Spleen (tissue), 11 donors: Measurements from ENCODE around the gene DSCAML1. TPM values are rescaled to one million over a fixed set of nuclear protein-coding genes. Genes with fewer than 3 reads are reported as not detected.

ENCODE experiments used
- DNase-seq: peaks from one replicate; pipeline ENCODE4 v3.0.0-alpha.2; 2020
- H3K27ac ChIP-seq, 8 donors: fragments of 200-600 bp; sonication (generic) in 7 of 8; 1 replicate in 4 of 8; 2 replicates in 4 of 8; pipeline versions ENCODE4 v1.5.0 to v1.8.0; 2016 to 2021; ENCODE audit warnings: inconsistent platforms in 4 of 8, mild to moderate bottlenecking in 4 of 8, moderate library complexity in 1 of 8
- H3K27me3 ChIP-seq, 7 donors: fragments of 200-600 bp; sonication (generic) in 6 of 7; replicated peaks in 1 of 7; 1 replicate in 4 of 7; 2 replicates in 3 of 7; pipeline versions ENCODE4 v1.5.0 to v1.8.0; 2016 to 2021; ENCODE audit warnings: inconsistent platforms in 3 of 7, mild to moderate bottlenecking in 1 of 7
- H3K36me3 ChIP-seq, 6 donors: fragments of 200-600 bp; sonication (generic) in 5 of 6; 1 replicate in 4 of 6; 2 replicates in 2 of 6; pipeline versions ENCODE4 v1.5.0 to v1.8.0; 2016 to 2021; ENCODE audit warnings: inconsistent platforms in 2 of 6
- H3K4me1 ChIP-seq, 6 donors: fragments of 200-600 bp; sonication (generic) in 5 of 6; 1 replicate in 3 of 6; 2 replicates in 3 of 6; pipeline versions ENCODE4 v1.5.0 to v1.8.0; 2016 to 2021; ENCODE audit warnings: inconsistent platforms in 3 of 6
- H3K4me3 ChIP-seq, 8 donors: fragments of 200-600 bp; sonication (generic) in 7 of 8; 1 replicate in 4 of 8; 2 replicates in 4 of 8; pipeline versions ENCODE4 v1.5.0 to v1.8.0; 2016 to 2021; ENCODE audit warnings: inconsistent platforms in 4 of 8, mild to moderate bottlenecking in 4 of 8, moderate library complexity in 2 of 8
- H3K9me3 ChIP-seq, 8 donors: fragments of 200-600 bp; sonication (generic) in 7 of 8; 1 replicate in 4 of 8; 2 replicates in 4 of 8; pipeline versions ENCODE4 v1.5.0 to v1.8.0; 2016 to 2021; ENCODE audit warnings: inconsistent platforms in 4 of 8
- POLR2A ChIP-seq, 3 donors: fragments of 450-650 bp; IDR thresholded peaks; one replicate each; pipeline ENCODE4 v1.5.1; 2017; ENCODE audit warnings: antibody characterized with exemption in 3 of 3, mild to moderate bottlenecking in 1 of 3
- POLR2AphosphoS5 ChIP-seq, 3 donors: sonication (generic); formaldehyde crosslinking; IDR thresholded peaks; one replicate each; pipeline ENCODE4 v1.5.1; 2017; ENCODE audit warnings: antibody characterized with exemption in 3 of 3
- WGBS, 5 donors: extraction: QIAGEN DNeasy Blood & Tissue Kit in 3 of 5; methylation state at CpG; one replicate each; pipeline versions ENCODE4 v1.1.5 to v1.1.7; 2013 to 2018; 5-methylcytosine and 5-hydroxymethylcytosine counted together
- intact Hi-C: fragments of 100-400 bp; cut with DNase I; formaldehyde crosslinking; loops from one replicate; pipeline ENCODE4 v1.15.0; 2023; ENCODE audit warnings: low total_unique reads
- polyA plus RNA-seq, 3 donors: library from polyadenylated mRNA; stranded (reverse); fragments of 200-250 nt; gene quantifications; one replicate each; pipeline ENCODE4 v1.2.1, GENCODE V29; 2013
- total RNA-seq, 7 donors: library from RNA; depleted of rRNA in 3 of 7; stranded (reverse); fragments of >200 nt in 3 of 7; fragmentation: NEBNext Ultra II Directional in 4 of 7; extraction: Animal tissue kit (Norgen Biotek cat#: 25700) in 4 of 7; gene quantifications; one replicate each; pipeline versions ENCODE4 v1.1.0 to v1.2.1, GENCODE V29; 2016 to 2021
- TF ChIP-seq, protein P1 (sequence below), 11 experiments: fragments of 200-600 bp in 7 of 11; fragments of 450-650 bp in 4 of 11; sonication (generic) in 4 of 11; IDR thresholded peaks in 8 of 11; conservative IDR thresholded peaks in 3 of 11; 1 replicate in 7 of 11; 2 replicates in 4 of 11; pipeline versions ENCODE4 v1.4.0 to v1.8.0; 2016 to 2021; ENCODE audit warnings: antibody characterized with exemption in 11 of 11, inconsistent platforms in 4 of 11, mild to moderate bottlenecking in 1 of 11
- donor health status: healthy with polysubstance abuse.
- donor health status: DM: no; HTN: no; CAD: no; lungs with moderate emphysema.
- donor health status: DM: no; HTN: no; CAD: no.
- donor health status: Bipolar disorder and iron deficiency.
- donor health status: healthy.
- donor health status: DM: no; HTN: no; CAD: no.
- donor health status: DM: yes; HTN: yes; CAD: no.

DSCAML1 gene
- total and polyA plus RNA-seq, 10 donors: 0.07 to 10.7 (median 2.3) TPM

DNA sequence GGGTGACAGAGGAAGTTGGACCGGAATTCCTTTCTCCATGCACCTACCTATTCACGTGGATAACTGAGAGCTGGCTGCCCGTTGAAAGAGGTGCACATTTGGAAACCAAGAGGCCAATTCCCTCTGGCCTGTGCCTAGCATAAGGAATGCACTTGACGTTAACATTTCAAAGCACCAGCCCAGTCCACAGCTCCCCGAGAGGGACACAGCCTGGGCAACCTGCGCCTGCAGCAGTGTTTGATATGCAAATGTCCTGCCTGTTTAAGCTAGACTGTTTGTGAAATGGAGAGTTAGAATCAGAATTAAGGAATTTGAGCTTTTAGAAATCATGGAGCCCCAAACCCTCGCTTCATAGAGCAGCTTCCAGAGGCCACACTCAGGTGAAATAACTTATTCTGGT is 126.1 kb downstream of the DSCAML1 start:
- 75 to 90% (median 83%) methylated on average over 7 of the region's 7 CpGs for WGBS, 5 donors
- H3K4me3 ChIP-seq: no peak overlapping the region
- TF ChIP-seq, protein P1, sequence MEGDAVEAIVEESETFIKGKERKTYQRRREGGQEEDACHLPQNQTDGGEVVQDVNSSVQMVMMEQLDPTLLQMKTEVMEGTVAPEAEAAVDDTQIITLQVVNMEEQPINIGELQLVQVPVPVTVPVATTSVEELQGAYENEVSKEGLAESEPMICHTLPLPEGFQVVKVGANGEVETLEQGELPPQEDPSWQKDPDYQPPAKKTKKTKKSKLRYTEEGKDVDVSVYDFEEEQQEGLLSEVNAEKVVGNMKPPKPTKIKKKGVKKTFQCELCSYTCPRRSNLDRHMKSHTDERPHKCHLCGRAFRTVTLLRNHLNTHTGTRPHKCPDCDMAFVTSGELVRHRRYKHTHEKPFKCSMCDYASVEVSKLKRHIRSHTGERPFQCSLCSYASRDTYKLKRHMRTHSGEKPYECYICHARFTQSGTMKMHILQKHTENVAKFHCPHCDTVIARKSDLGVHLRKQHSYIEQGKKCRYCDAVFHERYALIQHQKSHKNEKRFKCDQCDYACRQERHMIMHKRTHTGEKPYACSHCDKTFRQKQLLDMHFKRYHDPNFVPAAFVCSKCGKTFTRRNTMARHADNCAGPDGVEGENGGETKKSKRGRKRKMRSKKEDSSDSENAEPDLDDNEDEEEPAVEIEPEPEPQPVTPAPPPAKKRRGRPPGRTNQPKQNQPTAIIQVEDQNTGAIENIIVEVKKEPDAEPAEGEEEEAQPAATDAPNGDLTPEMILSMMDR (IDR thresholded peaks at IDR 0.05 in 8 of 11, conservative IDR thresholded peaks at IDR 0.05 in 3 of 11): no peak
- TF ChIP-seq POLR2A (IDR thresholded peaks at IDR 0.05): no peak
- no peak for TF ChIP-seq POLR2AphosphoS5 (IDR thresholded peaks at IDR 0.05)
- H3K9me3 ChIP-seq: no peaks in the 10 kb centered on the region
- peaks cover 0 to 4% (median 0%) of the 10 kb centered on the region in 7 donors for H3K27me3 ChIP-seq
- no peak for DNase-seq
- H3K4me1 ChIP-seq: no peaks in the 10 kb centered on the region
- H3K27ac ChIP-seq: no peak overlapping the region
- intact Hi-C loops: no loop called here
- no peaks in the 10 kb centered on the region for H3K36me3 ChIP-seq

DNA sequence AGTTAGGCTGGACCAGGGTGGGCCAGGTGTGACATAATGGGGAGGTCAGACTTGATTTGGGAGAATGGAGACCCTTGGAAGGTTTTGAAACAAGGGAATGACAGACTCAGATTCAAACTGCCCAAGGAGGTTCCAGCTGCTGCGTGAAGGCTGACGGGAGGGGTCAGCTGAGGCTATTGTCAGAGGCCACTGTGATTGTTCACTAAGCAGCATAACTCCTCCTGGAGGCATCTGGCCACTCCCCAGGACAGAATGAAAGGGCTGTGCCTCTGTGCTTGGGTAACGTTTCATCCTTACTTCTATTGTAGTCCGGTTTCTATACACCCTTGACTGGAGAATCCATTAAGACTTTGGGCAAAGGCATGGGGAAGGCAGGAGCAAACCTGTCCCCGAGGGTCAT is 126.6 kb downstream of the DSCAML1 start:
- TF ChIP-seq POLR2A (IDR thresholded peaks at IDR 0.05) (no peak), POLR2AphosphoS5 (IDR thresholded peaks at IDR 0.05) (no peak)
- TF ChIP-seq, protein P1 (IDR thresholded peaks at IDR 0.05 in 8 of 11, conservative IDR thresholded peaks at IDR 0.05 in 3 of 11): no peak
- no peaks in the 10 kb centered on the region for H3K9me3 ChIP-seq
- peaks cover 0 to 4% (median 0%) of the 10 kb centered on the region in 7 donors for H3K27me3 ChIP-seq
- DNase-seq: no peak
- H3K4me1 ChIP-seq: peaks cover 0 to 3% (median 0%) of the 10 kb centered on the region in 6 donors
- no peak overlapping the region for H3K27ac ChIP-seq
- intact Hi-C loops: no loop called here
- H3K4me3 ChIP-seq: no peak overlapping the region
- H3K36me3 ChIP-seq: no peaks in the 10 kb centered on the region
- 79 to 90% (median 82%) methylated on average over 5 of the region's 5 CpGs for WGBS, 5 donors

DNA sequence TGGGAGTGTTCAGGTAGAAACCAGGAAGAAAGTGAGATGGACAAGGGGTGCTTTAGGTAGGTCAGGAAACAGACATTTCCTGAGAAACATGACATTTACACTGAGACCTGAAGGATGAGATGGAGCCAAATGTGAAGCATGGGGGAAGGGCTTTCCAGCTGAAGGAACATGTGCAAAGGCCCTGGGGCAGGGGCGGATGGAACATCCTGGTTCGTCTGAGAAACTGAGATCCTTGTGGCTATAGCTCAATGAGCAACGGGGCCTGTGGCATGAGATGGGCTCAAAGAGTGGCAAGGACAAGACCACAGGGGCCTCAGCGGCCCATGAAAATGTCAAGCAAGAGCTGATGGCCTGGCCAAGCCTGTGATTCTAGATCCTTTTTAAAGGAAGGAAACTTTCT is 127.4 kb downstream of the DSCAML1 start:
- Histone ChIP-seq H3K36me3 (no peaks in the 10 kb centered on the region), H3K4me1 (peaks cover 0 to 11% (median 0%) of the 10 kb centered on the region in 6 donors), H3K27me3 (peaks cover 0 to 4% (median 0%) of the 10 kb centered on the region in 7 donors), H3K9me3 (no peaks in the 10 kb centered on the region), H3K27ac (no peak overlapping the region), H3K4me3 (no peak overlapping the region)
- no peak for DNase-seq
- intact Hi-C loops: no loop called here
- WGBS, 5 donors: 83 to 97% (median 92%) methylated on average over 4 of the region's 4 CpGs
- TF ChIP-seq, protein P1 (IDR thresholded peaks at IDR 0.05 in 8 of 11, conservative IDR thresholded peaks at IDR 0.05 in 3 of 11): no peak

DNA sequence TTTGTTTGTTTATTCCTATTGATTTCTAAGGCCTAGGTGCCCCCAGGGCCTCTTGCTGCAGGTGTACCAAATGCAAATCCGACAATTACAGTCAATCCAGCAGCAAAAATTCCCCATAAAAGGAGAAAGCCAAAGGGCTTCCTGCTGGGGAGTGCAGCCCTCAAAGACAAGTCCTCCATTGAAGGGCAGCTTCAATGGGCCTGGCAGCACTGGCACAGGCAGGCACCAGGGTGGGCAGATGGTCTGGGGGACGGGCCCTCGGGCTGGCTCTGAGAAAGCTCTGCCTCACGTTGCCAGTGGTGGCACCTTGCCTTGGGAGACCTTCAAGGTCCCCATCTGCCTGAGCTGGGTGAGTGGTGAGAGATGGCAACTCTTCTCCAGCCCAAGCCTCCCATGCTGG is 128.0 kb downstream of the DSCAML1 start:
- no peak for DNase-seq
- intact Hi-C loops: no loop called here
- no peaks in the 10 kb centered on the region for H3K36me3 ChIP-seq
- H3K4me3 ChIP-seq: no peak overlapping the region
- peaks cover 0 to 11% (median 0%) of the 10 kb centered on the region in 6 donors for H3K4me1 ChIP-seq
- H3K27ac ChIP-seq: no peak overlapping the region
- no peaks in the 10 kb centered on the region for H3K9me3 ChIP-seq
- WGBS, 5 donors: 78 to 92% (median 84%) methylated on average over 4 of the region's 4 CpGs
- TF ChIP-seq POLR2AphosphoS5 (IDR thresholded peaks at IDR 0.05) (no peak), POLR2A (IDR thresholded peaks at IDR 0.05) (no peak)
- TF ChIP-seq, protein P1 (IDR thresholded peaks at IDR 0.05 in 8 of 11, conservative IDR thresholded peaks at IDR 0.05 in 3 of 11): no peak
- H3K27me3 ChIP-seq: peaks cover 0 to 6% (median 0%) of the 10 kb centered on the region in 7 donors
